ENCODE data around the gene SNAI3. TPM values are rescaled to one million over a fixed set of nuclear protein-coding genes. Genes with fewer than 3 reads are reported as not detected.

The SNAI3 gene
- total and polyA plus RNA-seq, 2 of the 8 experiments (the other 6 are each of a cell fraction or from before 2014, with no cell fraction given), result 8.5 to 13.3 TPM

DNA sequence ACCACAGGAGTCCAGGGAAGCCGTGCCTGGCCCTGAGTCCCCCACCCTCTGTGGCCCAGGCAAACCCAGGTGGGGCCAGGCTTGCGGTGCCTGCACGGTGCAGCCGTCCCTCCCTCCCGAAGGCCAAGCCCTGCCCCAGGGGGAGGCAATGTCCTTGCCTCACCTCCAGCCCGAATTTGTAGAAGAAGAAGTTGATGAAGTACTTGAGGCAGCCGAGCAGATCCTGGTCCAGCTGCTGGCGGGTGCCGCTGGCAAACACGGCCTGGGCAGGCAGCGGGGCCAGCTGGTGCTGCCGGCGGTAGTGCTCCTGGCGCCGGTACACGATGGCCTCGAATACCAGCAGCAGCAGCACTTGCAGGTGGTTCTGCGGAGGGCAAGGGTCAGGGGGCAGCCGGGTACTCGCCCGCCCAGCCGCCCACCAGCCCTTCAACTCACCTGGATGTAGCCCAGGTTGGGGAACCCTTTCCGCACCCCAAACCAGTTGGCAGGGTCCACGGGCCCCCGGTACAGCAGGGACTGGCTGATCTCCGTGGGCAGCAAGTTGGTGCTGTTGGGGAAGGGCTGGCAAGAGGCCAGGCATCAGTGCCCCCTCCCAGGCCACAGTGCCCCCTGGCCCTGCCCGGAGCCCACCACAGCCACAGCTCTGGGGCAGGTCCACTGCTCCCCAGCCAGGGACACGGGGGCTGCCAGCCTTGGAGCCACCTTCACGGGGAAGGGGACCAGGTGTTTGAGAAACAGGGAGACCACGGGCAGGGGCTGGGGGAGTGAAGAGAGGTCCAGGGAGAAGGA, 46.1 kb upstream of the SNAI3 start (continued):
- no peak for TF ChIP-seq KDM5A (IDR thresholded peaks at IDR 0.05; ENCODE audit: low read length)
- TF ChIP-seq RXRA (IDR thresholded peaks at IDR 0.05; ENCODE audit: insufficient read depth, low read depth, low read length), result no peak
- TF ChIP-seq BRCA1 (IDR thresholded peaks at IDR 0.05; ENCODE audit: low read depth, low read length), result no peak
- no peak for TF ChIP-seq EP300 (IDR thresholded peaks at IDR 0.05; ENCODE audit: borderline replicate concordance in 1 of 2, low read depth in 2 of 2, low read length in 2 of 2)
- TF ChIP-seq HDAC6 (IDR thresholded peaks at IDR 0.05; ENCODE audit: low read depth, low read length), result no peak

Measured in H1 (cell line).